GM18907 (cell line): ENCODE data around the gene TUBA8.

Experiments
- ATAC-seq: cut with Tn5 transposase; IDR thresholded peaks from one replicate; pipeline ENCODE4 v1.9.1; 2021; ENCODE audit warnings: mild to moderate bottlenecking, moderate library complexity; ENCODE audit not compliant: unreplicated experiment

The TUBA8 gene

DNA sequence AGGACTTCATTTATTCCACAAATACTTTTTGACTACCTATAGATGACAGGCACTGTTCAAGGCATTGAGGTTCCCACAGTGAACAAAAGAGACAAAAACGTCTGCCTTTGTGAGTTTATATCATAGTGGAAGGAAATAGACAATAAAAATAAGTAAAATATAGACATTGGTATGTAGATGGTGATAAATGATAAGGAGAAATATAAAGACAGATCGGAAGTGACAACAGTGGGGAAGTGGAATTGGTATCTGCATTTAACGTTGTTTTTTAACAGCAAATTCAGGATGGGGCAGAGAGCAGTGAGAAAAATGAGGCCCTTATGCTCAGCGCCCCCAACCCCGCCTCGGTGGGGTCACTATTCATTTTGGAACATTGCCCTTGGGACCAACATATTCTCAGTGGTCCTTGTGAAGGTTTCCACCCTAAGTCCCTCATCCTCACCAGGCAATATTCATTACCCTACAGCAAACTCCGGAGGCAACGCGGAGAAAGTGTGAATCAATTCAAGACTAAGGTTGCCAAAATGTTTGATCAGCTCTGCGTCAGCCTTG lies 33.4 kb upstream of the TUBA8 start:
- ATAC-seq, result peak; percentile 2

DNA sequence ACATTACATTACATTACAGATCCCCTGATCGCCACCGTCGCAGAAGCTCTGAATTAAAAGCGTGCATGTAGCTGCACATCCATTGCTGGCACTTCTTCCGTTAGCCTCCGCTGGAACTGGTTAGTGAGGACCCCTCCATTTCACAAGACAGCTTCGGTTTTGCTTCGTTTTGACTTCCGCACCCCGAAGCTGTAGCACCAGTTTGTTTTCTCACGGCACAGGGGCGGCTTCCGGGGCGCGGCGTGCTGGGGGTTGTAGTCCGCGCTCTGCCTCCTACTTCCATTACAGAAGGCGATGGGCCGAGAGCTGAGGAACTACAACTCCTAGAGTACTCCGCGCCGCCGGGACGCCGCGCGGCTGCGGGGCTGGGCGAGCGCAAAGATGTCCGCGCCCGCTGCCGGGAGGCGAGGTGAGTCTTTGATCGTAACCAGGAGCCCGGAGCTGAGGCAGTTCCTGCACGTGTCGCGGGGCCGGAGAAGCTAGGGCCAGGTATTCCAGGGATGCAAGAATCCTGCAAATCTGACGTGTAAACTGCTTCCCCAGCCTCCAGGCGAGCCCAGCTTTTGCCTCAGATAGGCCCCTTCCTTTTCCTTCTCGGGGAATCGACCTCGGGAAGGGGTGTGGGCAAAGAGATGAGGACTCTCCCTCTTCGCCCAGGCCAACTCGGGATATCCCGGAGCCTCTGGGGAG lies 32.8 kb upstream of the TUBA8 start, which contains the start of gene PEX26:
Gene PEX26, plus strand, starts transcription at position 352 of the 690 bp plus-strand sequence. CDS start 387 bp downstream, outside the sequence.
- peak; percentile 95 for ATAC-seq

DNA sequence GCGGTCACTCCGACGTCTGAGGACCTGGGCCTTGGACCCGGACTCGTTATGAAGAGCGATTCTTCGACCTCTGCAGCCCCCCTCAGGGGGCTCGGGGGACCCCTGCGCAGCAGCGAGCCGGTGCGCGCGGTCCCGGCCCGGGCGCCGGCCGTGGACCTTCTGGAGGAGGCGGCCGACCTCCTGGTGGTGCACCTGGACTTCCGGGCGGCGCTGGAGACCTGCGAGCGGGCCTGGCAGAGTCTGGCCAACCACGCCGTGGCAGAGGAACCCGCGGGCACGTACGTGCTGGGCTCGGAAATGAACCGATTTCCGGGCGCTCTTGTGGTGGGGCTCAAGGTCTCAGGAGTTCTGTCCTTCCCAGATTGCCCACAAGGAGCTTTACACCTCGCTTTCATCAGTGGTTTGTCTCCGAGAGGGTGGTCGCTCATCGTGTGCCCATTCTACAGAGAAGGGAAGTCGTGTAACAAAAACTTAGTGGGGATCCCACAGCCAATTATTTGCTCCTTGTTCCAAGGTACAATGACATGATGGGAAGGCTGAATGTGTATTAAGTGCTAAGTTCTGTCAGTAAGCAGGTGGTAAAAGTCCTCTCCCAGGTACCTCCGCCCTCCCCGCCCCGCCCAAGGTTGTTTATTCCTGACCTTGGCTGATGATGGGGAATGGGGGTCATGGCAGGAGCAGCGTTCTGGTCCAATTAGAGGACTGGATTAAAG lies 32.1 kb upstream of the TUBA8 start:
- ATAC-seq, result peak; percentile 25

DNA sequence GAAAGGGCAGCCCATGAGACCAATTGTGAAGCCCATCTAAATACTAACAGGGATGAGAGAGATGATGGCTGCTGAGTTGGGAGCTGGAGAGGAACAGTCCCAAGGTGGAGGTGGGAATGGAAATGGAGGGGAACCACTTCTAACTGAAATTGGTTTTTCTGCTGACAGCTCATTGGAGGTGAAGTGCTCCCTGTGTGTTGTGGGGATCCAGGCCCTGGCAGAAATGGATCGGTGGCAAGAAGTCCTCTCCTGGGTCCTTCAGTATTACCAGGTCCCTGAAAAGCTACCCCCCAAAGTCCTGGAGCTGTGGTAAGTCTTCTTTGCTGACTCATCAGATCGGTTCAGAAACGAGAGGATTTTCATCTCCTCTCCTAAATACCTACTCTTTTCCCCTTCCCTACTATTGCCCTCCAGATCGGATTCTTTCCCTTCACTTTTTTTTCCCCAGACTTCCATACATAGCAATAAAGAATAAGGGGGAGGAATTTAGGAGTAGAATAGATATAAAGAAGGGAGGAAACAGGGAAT lies 30.8 kb upstream of the TUBA8 start:
- no peak for ATAC-seq

DNA sequence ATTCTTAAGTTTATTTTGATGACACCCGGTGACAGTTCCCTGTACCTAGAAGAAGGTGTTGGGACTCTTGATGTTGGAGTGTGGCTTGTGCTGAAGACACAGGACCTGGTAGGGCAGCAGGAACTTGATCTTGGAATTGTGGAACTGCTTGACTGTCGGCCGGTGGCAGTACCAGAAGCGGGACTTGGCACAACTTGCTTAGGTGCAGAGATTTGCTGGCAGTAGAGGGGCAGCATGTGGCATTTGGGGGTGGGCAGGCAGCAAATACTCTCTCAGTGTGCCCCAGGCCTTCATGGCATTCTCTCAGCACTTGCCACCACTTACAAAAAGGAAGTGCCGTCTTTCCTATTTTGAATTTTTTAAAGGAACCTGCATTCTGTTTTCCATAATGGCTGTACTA lies 29.2 kb upstream of the TUBA8 start:
- no peak for ATAC-seq

DNA sequence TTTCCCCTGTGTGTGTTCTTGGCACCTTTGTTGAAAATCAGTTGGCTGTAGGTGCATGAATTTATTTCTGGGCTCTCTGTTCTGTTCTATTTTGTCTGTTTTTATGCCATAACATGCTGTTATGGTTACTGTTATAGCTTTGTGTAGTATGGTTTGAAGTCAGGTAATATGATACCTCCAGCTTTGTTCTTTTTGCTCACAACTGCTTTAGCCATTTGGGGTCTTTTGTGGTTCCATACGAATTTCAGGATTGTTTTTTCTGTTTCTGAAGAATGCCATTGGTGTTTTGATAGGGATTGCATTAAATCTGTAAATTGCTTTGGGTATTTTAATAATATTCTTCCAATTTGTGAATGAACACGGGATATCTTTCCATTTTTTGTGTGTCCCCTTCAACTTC lies 28.1 kb upstream of the TUBA8 start:
- no peak for ATAC-seq

DNA sequence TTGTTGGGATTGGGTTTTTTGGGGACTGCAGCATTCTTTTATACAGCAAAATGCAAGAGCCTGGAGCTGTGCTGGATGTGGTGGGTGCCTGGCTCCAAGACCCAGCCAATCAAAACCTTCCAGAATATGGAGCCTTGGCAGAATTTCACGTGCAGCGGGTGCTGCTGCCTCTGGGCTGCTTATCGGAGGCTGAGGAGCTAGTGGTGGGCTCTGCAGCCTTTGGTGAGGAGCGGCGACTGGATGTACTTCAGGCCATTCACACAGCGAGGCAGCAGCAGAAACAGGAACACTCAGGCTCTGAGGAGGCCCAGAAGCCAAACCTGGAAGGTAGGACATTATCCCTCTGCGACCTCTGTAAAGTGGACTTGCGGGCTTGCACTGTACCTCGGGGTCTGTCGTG lies 27.2 kb upstream of the TUBA8 start:
- no peak for ATAC-seq

DNA sequence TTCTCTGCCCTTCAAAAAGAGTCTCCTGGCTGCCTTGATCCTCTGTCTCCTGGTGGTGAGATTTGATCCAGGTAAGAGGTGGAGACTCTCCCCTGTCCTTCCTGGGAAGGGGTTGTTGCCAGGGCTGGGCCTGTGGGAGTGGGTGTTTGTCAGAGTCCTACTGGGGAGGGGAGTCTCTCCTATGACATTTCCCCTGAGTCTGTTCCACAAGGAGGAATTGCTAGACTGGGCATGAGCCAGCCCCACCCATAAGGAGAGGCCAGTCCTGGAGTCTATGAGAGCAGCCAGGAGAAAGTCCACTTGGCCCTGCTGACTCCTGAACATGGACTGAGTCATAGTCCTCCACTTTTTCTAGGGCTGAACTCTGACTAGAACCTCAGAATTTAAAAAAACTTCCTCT lies 25.4 kb upstream of the TUBA8 start:
- no peak for ATAC-seq

DNA sequence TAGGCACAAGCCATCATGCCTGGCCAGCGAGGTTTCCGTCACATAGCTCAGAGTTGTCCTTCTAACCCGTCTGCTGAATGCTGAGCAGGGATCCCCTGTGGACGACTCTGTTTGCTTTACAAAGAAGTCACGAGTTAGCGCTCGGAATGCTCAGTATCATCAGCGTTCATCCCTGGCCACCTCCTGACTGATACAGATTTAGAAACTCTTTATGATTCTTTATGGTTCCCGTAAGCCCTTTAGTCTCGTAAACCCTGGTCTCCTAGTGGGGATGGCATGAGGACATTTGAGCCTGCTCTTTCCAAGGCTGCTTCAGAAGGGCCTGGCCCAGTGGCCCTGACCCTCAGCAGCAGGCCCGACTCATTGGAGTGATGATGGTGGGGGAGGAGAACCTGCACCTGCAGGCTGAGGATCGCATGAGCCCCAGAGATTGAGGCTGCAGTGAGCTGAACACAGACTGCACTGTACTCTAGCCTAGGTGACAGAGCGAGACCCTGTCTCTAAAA lies 23.2 kb upstream of the TUBA8 start:
- ATAC-seq, result no peak

DNA sequence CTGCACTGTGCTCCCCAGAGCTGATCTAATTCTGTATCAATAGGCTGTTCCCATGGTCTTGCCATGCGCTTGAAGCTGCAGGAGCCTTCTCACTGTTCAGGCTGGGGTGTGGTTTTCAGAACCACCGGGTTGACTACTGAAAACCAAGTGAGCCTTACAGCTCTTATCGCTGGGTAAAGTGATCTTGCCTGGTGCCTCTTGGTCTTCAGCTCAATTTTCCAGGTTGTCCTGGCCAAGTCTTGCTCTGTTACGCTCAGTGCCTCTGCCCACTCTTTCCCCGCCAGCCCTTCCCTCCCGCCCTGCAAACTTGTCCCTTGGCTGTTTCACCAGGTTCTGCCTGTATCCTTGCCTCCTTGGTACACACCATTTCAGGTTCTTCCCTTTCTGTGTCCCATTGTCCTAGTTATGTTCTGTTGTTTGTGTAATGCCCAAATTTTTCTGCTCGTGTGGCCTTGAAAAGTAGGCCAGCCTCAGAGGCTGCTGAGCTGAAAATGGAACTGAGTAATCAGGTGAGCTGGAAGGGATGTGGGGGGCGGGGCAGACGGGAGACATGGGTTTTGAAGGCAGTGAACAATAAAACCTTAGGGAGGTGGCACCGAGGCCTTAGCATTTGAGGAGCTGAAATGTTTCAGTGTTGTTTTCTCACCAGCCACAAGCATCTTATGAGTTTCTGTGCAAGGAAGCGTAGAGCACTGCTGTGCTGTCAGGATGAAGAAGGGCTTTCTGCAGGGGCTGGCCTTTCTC lies 21.6 kb upstream of the TUBA8 start:
- no peak for ATAC-seq

DNA sequence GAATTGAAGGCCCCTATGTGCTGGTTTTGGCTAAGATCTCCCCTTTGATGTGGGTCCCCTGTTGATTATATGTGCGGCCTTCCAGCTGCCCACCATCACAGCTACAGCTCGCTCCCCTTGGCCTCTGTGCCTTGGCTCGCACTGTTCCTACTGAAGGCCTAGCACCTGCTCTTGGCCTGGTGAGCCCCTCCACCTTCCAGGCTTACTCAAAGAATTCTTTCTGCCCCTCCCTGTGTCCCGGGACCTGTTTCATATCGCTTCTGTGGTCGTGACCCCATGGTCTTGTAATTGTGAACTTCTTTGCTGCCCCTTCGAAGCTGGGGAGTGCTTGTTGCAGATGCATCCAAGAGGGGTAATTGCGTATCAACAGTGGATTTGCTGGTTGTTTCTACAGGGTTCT lies 20.3 kb upstream of the TUBA8 start:
- no peak for ATAC-seq

DNA sequence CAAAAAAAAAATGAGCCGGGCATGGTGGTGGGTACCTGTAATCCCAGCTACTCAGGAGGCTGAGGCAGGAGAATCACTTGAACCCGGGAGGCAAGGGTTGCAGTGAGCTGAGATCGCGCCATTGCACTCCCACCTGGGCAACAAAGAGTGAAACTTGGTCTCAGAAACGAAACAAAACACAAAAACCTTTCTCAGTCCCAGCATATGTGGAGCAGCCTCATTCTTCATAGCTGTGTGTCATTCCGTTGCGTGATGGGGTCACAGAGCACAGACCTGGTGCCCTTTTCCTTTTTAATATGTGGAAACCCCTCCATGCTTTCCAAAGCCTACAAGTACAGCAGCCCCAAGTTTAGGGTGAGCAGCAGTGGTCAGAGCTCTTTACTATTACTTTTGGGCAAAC lies 19.1 kb upstream of the TUBA8 start:
- no peak for ATAC-seq

DNA sequence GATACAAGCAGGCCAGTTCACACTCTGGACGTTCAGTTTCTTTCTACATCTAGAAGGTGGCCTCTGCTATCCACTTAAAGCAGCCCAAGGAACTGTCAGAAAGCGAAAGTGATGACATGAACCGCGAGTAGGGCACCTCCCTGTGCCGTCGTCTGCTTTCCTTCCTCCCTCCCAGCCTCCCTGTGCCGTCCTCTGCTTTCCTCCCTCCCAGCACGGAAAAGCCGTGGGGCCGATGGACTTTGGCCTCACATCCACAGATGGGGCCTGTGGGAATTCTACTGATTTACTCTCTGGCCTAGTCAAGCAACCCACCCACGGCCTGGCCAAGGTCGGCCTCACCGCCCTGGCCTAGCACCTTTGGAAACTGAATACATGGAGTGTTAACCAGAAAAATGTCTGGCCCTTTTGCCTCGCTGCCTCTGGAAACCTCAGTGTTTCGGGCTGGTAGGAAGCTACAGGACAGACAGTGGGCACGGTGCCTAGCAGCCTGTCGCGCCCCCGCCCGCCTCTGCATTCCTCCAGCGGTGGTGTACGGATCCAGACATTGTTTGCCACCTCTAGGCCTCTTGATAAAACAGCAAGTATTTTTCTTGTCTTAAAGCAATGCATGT lies 18.6 kb upstream of the TUBA8 start:
- no peak for ATAC-seq

DNA sequence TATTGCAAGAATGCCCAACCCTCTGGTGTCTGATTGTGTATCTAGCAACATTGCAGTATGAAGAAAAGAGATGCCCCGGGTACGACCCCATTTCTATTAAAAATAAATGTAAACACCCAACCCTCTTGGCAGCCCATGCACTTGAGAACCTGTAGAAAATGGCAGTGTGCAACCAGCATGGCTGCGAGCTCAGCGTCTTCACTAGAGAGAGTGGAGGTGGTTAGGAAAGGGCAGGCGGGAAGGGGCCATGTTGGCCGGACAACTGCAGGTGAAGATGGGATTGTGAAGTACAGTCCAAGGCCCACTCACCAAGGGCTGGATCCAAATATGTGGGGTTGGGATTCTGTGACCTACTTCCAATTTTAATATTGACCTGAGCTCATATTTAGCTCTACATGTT lies 16.9 kb upstream of the TUBA8 start:
- no peak for ATAC-seq

DNA sequence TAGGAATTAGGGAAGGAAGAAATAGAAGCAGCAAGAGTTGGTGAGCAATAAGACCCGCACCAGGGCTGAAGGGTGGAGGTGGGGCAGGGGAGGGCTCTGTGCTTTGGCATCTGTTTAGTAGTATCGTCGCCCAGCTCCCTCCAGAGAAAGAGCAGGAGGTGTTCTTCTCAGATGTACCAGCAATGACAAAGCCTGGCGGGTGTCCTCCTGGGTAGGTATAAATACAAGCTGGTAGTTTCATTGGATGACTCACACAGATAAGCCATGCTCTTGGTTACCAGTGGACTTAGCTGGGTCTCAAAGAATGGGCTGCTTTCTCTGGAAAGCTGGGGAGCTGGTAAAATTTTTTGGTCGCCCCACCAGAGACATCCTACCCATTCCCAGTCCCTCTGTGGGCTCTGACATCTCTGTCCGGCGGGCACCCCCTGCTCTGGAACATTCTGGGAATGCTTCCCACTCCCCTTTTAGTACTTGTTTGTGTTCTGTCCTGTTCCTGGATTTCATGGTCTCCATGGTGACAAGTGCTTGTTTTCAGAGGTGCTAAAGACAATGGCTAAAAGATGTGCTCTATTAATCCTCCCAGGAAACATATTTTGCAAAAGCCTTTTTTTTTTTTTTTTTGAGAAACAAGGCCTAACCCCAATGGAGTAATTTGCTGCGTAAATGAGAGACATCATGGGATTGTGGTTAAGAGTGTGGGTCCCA lies 15.4 kb upstream of the TUBA8 start:
- no peak for ATAC-seq

DNA sequence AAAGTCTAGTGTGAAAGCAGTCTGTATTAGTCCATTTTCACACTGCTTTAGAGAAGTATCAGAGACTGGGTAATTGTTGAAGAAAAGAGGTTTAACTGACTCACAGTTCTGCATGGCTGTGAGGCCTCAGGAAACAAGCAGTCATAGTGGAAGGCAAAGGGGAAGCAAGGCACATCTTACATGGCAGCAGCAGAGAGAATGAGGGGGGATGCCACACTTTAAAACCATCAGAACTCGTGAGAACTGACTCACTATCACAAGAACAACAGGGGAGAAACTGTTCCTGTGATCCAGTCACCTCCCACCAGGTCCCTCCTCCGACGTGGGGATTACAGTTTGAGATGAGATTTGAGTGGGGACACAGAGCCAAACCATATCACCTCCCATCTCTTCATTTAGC lies 13.8 kb upstream of the TUBA8 start:
- ATAC-seq, result no peak

DNA sequence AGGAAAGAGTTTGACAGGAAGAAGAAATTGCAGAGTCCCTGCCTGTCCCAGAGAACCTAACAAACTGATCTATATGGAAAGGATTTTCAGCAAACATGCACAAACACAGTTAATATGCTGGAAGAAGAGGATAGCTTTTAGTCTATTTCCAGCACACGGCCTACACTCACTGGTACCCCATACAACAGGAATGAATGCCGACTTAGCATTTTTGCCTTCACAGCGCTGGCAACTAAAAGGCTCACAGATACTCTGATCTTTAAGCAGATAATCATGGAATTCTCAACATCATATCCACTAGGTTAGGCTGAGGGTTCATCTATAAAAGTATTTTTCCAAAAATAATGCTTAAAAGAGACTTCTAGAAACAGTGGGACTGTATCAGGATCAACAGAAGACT lies 9.8 kb upstream of the TUBA8 start:
- ATAC-seq, result no peak

DNA sequence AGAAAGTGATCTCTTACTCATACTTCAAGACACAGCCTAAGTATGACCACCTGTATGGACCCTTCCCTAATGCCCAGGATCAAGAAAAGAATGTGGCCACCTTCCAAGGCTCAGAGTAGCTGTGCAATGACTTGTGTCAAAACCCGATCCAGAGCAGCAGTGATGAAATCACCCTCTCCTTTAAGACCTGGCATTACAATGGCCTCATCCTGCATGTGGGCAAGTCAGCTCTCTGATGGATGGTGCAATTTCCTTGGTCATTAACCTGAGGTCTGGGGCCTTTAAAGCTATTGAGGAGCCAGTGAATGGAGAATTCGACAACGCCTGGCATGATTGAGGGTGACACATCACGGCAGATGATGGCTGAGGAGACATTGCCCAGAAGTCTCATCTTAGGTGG lies 9.1 kb upstream of the TUBA8 start:
- ATAC-seq, result no peak

DNA sequence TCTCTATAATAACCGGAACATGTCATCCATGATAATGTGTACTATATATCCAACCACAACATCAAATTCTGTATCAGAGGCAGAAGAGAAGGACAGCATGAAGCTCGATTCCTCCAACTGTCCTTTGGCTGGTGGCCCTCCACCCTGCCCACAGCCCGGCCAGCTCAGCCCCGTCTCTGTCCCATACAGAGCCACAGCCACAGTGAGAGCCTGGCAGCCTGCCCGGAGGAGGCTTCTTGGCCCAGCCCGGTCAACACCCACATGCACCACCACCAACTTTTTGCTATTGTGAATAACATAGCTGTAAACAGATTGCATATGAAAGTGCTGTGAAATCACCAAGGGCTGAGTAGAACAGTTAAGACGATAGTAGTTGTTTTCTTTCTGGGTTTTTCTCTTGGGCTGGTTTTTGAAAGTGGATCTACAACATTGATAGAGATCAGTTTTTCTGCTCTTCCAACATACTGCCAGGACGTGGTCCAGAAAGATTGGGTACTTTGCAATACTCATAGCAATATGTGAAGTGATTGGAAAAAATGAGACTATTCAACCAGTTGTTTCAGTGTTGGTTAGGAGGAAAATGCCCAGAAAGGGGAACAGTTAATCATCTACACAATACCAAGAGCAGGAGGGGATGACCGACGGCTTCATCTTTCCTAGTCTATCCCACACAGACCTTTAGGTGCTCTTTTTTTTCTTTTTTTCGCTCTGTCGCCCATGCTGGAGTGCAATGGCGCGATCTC lies 6.9 kb upstream of the TUBA8 start:
- ATAC-seq, result peak; percentile 41
